Ectodermal cell (in vitro differentiated cells): Measurements from ENCODE around the gene ABCB9.

Experiments
- H3K27ac ChIP-seq: 2 replicates; pipeline ENCODE4 v1.7.0; 2013; ENCODE audit warnings: mild to moderate bottlenecking, low read depth, low read length; ENCODE audit not compliant: insufficient read depth, poor library complexity, severe bottlenecking
- H3K27me3 ChIP-seq: 2 replicates; pipeline ENCODE4 v1.7.0; 2013; ENCODE audit warnings: mild to moderate bottlenecking, low read length; ENCODE audit not compliant: insufficient read depth, control insufficient read depth, poor library complexity, severe bottlenecking
- H3K36me3 ChIP-seq: one replicate; pipeline ENCODE4 v1.7.0; 2013; ENCODE audit warnings: low read length; ENCODE audit not compliant: control insufficient read depth, insufficient read depth
- H3K4me1 ChIP-seq: one replicate; pipeline ENCODE4 v1.7.0; 2013; ENCODE audit warnings: low read length; ENCODE audit not compliant: control insufficient read depth, insufficient read depth
- H3K4me3 ChIP-seq: 2 replicates; pipeline ENCODE4 v1.7.0; 2013; ENCODE audit warnings: low read depth, low read length, control low read depth; ENCODE audit not compliant: insufficient read depth
- H3K9me3 ChIP-seq: 2 replicates; pipeline ENCODE4 v1.7.0; 2013; ENCODE audit warnings: mild to moderate bottlenecking, low read length, moderate library complexity; ENCODE audit not compliant: control insufficient read depth
- WGBS, 2 experiments: methylation state at CpG; one replicate each; pipeline ENCODE4 v1.1.7; 2013; ENCODE audit warnings: missing lambda C conversion rate in 2 of 2; 5-methylcytosine and 5-hydroxymethylcytosine counted together

Gene ABCB9

DNA sequence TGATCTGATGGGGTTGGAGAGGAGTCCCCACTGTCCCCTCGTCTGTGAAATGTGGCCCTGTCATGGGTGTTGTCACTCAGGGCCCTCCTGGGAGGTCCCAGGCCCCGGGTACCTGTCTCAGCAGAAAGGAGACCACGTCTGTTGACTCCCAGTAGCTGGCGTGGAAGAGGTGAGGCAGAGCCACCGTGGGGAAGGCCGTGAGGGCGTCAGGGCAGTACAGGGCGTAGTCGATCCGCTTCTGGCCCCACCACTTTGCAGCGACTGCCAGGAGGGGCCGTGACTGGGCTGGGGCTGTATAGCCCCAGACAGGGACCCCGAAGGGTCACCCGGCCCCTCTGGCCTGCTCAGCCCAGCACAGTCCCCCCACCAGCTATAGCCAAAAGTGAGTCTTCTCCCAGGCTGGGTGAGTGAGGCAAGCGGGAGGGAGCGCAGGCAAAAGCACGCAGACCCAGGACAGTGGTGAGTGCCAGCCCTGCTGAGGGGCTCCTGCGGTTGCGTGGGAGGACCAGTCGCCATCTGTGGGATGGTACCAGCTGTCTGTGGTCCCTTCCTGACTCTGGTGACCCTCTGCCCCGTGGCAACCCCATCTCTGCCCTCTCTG lies 22.4 kb upstream of the ABCB9 start:
- H3K27ac ChIP-seq, result no peak overlapping the region
- WGBS, 2 experiments, result 92 to 93% methylated on average over 21 of the region's 21 CpGs
- H3K36me3 ChIP-seq, result no peaks in the 10 kb centered on the region
- no peaks in the 10 kb centered on the region for H3K9me3 ChIP-seq
- H3K27me3 ChIP-seq, result no peaks in the 10 kb centered on the region
- no peak overlapping the region for H3K4me3 ChIP-seq
- H3K4me1 ChIP-seq, result peaks cover 2% of the 10 kb centered on the region

DNA sequence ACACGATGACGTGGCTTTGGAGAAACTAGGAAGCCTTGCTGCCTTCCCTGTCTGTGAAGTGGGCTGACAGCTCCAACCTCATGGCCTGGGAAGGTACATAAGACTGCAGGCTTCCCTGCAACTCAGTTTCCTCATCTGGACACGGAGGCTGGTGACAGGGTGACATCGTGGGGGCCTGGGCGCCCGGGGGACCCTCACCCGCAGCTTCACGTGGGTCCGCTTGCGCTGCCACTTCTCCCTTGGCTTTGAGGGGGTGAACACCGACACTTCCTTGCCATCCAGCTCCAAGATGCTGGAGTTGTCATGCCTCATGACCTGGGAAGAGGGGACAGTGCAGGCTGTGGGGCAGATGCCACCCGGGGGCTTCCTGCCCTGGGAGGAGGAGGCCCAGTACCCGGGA lies 21.8 kb upstream of the ABCB9 start:
- Histone ChIP-seq H3K9me3 (no peaks in the 10 kb centered on the region), H3K4me3 (no peak overlapping the region), H3K27me3 (no peaks in the 10 kb centered on the region), H3K27ac (no peak overlapping the region), H3K4me1 (peaks cover 3% of the 10 kb centered on the region), H3K36me3 (no peaks in the 10 kb centered on the region)
- 95% methylated on average over 13 of the region's 13 CpGs for WGBS, 2 experiments

DNA sequence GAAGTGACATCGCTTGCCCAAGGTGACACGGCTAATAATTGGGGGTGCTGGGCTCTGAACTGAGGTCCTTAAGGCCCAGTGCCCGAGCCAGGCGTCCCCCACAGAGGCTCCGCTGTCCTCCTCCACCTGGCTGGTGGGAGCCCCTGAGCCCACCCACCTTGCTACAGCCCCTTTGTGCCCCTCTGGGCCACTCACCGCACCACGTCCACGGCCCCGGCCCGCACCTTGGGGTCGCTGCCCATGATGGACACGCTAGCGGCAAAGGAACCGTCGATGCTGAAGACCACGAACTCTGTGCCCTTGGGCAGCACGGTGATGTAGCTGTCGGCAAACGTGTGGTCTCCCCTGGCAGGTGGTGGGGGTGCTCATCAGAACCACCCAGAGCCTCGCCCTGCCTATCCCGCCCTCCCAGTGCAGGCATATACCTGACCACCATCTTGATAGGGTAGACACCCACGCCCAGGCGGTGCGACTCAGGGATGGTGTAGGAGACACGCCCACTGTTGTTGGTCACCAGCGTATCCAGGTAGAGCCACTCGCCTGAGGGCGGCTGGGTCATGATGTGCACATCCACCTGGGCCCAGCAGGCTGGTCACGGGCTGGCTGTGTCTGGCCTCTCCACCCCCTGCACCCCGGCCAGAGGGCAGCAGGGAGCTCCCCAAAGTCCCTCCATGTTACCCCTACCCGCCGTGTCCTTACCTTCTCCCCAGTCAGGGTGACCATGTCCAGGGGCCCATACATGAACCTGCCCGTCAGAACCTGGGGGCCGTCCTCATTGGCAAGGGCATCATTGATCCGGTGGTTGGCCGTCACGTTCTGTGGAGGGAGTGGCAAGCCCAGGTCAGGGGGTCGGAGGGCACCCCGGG lies 21.1 kb upstream of the ABCB9 start:
- 94 to 95% methylated on average over 39 of the region's 39 CpGs for WGBS, 2 experiments
- Histone ChIP-seq H3K4me1 (peaks cover 3% of the 10 kb centered on the region), H3K27ac (no peak overlapping the region), H3K36me3 (peaks cover 3% of the 10 kb centered on the region), H3K9me3 (no peaks in the 10 kb centered on the region), H3K27me3 (no peaks in the 10 kb centered on the region), H3K4me3 (no peak overlapping the region)

DNA sequence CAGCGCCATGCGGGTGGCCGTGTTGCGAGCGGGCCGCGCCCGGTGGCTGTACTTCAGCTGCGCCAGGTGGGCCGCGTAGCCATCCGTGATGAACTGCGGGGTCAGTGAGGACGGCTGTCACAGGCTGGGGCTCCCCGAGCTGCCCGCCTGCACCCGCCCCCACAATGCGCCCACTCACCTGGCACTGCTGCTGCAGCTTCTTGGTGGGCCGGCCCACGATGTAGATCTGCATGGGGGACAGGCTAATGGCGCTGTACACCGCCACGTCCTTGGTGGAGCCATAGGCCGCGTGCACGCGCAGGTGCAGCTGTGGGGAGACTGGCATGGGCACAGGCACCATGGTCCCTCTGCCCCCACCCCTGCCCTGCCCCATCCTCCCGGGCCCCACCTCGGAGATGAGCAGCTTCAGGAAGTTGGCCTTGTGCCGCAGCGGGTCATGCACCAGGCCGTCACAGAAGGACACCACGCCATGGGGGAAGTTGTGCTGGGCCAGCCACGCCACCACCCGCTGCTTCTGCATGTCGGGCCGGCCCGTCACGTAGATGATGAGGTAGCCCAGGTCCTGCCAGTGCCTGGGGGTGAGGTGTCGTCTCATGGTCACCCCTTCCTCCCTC lies 20.1 kb upstream of the ABCB9 start:
- 96% methylated on average over 40 of the region's 40 CpGs for WGBS, 2 experiments
- Histone ChIP-seq H3K4me1 (peaks cover 12% of the 10 kb centered on the region), H3K36me3 (peaks cover 3% of the 10 kb centered on the region), H3K9me3 (no peaks in the 10 kb centered on the region), H3K27ac (no peak overlapping the region), H3K4me3 (no peak overlapping the region), H3K27me3 (no peaks in the 10 kb centered on the region)

DNA sequence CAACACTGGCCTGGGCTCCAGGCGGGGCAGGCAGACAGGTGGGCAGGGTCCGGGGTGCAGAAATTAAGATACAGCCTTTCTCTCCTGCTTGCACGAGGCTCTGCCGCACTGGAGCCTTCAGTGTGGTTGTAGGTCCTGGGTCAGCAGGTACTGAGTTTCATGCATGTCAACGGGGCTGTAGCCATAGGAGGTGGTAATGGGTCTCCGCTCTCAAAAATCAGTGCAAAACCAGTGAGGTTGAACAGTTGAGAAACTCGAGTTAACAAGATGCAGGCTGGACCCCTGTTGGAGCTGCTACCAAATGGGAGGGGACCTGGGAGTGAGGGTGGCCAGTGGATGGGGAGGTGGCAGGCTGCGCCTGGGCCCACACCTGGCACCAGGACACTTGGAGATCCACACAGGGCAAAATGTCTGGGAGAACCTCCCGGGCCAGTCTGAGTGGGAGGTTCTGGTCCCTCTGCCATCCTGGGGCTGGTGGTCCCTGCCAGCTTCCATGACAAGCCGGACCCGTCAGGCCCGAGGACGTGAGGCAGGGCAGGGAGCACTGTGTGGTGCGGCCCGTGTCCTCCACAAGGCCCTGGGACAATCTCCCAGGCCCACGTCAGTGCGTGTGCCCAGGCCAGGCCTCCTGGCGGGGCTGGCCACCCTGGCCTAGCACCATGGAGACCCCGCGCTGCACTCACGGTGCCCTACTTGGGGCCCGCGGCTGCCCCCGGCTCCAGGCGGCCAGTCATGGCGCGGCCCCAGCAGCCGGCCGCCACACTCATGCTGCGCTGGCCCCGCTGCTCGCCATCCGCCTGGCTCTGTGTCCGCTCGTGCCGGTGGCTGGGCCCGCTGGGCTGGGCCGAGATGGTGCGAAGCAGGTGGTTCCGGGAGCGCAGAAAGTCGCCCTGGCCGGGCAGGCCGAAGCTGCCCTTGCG lies 19.3 kb upstream of the ABCB9 start:
- Histone ChIP-seq H3K9me3 (no peaks in the 10 kb centered on the region), H3K27ac (no peak overlapping the region)
- 95% methylated on average over 45 of the region's 45 CpGs for WGBS, 2 experiments

DNA sequence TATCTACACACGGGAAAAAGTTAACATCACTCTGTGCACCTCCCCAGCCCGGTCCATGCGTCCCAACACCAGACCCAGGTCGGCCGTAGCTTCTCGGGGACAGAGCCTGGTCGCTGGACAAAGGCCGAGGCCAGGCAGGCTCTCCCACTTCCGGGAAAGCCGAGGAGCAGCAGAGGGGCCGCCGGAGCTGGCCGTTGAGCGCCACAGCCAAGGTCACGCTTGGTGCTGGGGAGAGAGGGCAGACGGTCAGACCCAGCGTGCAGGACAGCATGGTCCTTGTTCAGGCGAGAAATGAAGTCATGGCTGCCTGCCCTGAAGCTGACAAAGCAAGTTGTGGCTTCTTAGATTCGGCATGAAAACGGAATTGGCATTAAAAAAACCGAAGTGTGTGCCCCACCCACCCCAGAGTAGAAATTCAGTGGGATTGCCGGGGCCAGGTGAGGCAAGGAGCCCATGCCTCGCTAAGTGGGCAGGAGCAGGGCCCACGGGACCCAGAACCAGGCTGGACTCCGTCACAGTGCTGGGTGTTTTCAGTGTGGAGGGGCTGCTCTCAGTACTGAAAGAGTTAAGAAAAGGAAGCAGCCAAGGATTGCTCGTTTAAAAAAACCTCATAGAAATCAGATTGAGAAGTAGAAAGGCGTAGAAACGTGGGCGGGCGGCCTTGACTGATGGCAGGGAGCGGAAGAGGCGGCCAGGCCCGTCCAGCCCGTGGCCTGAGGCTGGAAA lies 18.5 kb upstream of the ABCB9 start:
- no peak overlapping the region for H3K4me3 ChIP-seq
- H3K9me3 ChIP-seq, result no peaks in the 10 kb centered on the region
- H3K27ac ChIP-seq, result no peak overlapping the region
- H3K27me3 ChIP-seq, result no peaks in the 10 kb centered on the region
- peaks cover 3% of the 10 kb centered on the region for H3K36me3 ChIP-seq
- 90 to 91% methylated on average over 34 of the region's 34 CpGs for WGBS, 2 experiments
- peaks cover 15% of the 10 kb centered on the region for H3K4me1 ChIP-seq

More for the DNA sequence above, 19.3 kb upstream of the ABCB9 start:
- Histone ChIP-seq H3K4me1 (peaks cover 12% of the 10 kb centered on the region), H3K4me3 (no peak overlapping the region), H3K36me3 (peaks cover 3% of the 10 kb centered on the region), H3K27me3 (no peaks in the 10 kb centered on the region)

DNA sequence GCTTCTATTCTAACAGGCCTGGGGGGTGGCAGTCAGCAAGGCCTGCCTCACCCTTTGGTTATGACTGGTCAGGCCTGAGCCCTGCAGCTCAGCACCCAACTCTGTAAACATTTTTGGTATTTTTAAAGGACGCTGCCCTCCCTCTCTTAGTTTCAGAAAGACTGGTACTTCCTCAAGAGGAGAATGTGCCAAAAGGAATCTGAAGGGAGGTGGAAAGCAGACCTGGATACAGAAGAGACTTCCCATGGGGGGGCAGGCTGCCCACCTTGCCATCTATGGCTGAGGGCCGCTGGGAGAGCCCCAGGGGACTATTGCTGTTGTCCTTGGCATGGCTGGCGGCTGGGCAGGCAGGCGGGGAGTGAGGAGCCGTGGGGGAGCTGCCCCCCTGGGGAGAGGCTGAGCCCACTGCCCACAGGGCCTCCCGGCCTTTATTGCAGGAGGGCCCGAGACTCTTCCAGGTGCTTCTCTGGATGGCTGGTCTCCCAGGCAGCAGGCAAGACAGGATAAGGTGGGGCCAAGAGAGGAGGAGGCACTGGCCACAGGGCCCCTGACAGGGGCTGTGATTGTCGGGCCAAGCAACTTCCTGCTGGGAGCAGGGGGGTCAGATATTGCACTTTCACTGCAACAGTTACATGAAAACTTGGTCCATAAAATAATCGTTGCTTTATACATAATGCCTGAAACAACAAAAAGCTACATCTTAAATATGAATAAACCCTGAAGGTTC lies 17.7 kb upstream of the ABCB9 start:
- Histone ChIP-seq H3K4me1 (peaks cover 20% of the 10 kb centered on the region), H3K9me3 (no peaks in the 10 kb centered on the region), H3K36me3 (peaks cover 3% of the 10 kb centered on the region), H3K4me3 (no peak overlapping the region), H3K27ac (no peak overlapping the region), H3K27me3 (no peaks in the 10 kb centered on the region)
- 77 to 80% methylated on average over 9 of the region's 9 CpGs for WGBS, 2 experiments

DNA sequence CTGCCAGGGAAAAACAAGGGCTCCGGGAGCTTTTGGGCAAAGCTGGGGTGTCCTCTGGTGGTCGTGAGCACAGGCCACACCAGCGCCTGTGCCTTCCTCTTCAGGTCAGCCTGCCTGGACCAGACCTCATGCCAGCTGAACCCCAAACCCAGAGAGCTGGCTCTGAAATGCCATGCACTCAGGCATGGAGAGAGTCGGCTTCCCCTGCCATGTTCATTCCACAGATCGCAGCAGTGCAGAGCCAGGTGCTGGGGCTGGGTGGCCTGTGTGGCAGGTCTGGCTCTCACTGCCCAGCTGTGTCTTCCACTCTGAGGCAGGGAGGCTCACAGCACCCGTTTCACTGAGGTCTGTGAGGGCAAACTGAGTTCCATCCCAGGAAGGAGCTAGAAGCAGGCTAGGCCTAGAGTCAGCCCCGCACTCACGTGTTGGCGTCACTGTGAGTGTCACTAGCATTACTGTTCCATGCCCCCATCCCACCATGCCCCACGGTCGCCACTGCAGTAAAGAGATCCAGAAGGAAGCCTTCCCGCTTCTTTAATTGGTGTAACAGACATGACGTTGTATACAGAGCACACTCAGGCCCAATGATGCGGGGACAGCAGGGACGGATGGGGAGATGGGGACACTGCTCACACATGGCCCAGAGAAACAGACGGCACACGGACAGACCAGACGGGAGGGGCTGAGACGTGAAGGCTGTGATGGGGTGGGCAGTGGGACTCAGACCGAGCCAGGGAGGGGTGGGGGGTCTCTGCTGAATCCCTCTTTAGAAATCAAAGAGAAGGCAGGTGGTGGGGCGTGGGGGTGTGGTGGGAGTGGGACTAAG lies 16.9 kb upstream of the ABCB9 start:
- H3K4me1 ChIP-seq, result peaks cover 20% of the 10 kb centered on the region
- no peak overlapping the region for H3K4me3 ChIP-seq
- no peaks in the 10 kb centered on the region for H3K27me3 ChIP-seq
- no peaks in the 10 kb centered on the region for H3K9me3 ChIP-seq
- 93% methylated on average over 21 of the region's 21 CpGs for WGBS, 2 experiments
- peaks cover 3% of the 10 kb centered on the region for H3K36me3 ChIP-seq
- H3K27ac ChIP-seq, result no peak overlapping the region
